Osteoblast (primary cell): ENCODE results near the gene RARA. TPM values are rescaled to one million over a fixed set of nuclear protein-coding genes. Genes with fewer than 3 reads are reported as not detected.
"Not testable (repeated sequence)": the region's sequence is repeated elsewhere in the genome, so short reads cannot be mapped to it uniquely, and the experiment has no call there.

Experiments
- DNase-seq: peaks from one replicate; pipeline ENCODE4 v3.0.0; 2011; ENCODE audit warnings: low spot score, mixed read lengths; ENCODE audit not compliant: insufficient read length; ENCODE audit errors: missing footprints
- H2AFZ ChIP-seq: 2 replicates; pipeline ENCODE4 v1.6.0; 2011; ENCODE audit warnings: mild to moderate bottlenecking, low read length
- H3K27ac ChIP-seq: 2 replicates; pipeline ENCODE4 v1.5.1; 2011; ENCODE audit warnings: mild to moderate bottlenecking, low read depth, low read length, moderate library complexity
- H3K27me3 ChIP-seq: 2 replicates; pipeline ENCODE4 v1.6.0; 2012; ENCODE audit warnings: mild to moderate bottlenecking, control low read depth, inconsistent platforms, low read length, moderate library complexity; ENCODE audit not compliant: insufficient read depth
- H3K36me3 ChIP-seq: 2 replicates; pipeline ENCODE4 v1.5.1; 2011; ENCODE audit warnings: mild to moderate bottlenecking, low read length, control low read depth, moderate library complexity; ENCODE audit not compliant: insufficient read depth
- H3K4me1 ChIP-seq: 2 replicates; pipeline ENCODE4 v1.5.1; 2011; ENCODE audit warnings: mild to moderate bottlenecking, low read length, control low read depth, moderate library complexity; ENCODE audit not compliant: insufficient read depth
- H3K4me2 ChIP-seq: 2 replicates; pipeline ENCODE4 v1.6.0; 2011; ENCODE audit warnings: mild to moderate bottlenecking, low read length; ENCODE audit not compliant: insufficient read depth
- H3K4me3 ChIP-seq: fragments of 200-600 bp; sonication (generic); 3 replicates; pipeline ENCODE4 v1.5.1; 2012; ENCODE audit warnings: mild to moderate bottlenecking, low read length, inconsistent platforms; ENCODE audit not compliant: insufficient read depth
- H3K79me2 ChIP-seq: 2 replicates; pipeline ENCODE4 v1.6.0; 2012; ENCODE audit warnings: mild to moderate bottlenecking, low read length, control low read depth, inconsistent platforms; ENCODE audit not compliant: insufficient read depth
- H3K9me3 ChIP-seq: 2 replicates; pipeline ENCODE4 v1.5.1; 2011; ENCODE audit warnings: low read depth, low read length, control low read depth
- H4K20me1 ChIP-seq: 2 replicates; pipeline ENCODE4 v1.6.0; 2012; ENCODE audit warnings: mild to moderate bottlenecking, low read length, control low read depth; ENCODE audit not compliant: insufficient read depth
- total RNA-seq: library from RNA; depleted of rRNA; stranded (reverse); fragments of >200 nt; gene quantifications from 2 replicates; pipeline ENCODE4 v1.2.3, GENCODE V29; 2012
- TF ChIP-seq, protein P1 (sequence below): IDR thresholded peaks from 2 replicates; pipeline ENCODE4 v1.5.1; 2011; ENCODE audit warnings: mild to moderate bottlenecking, low read depth, low read length, moderate library complexity; ENCODE audit errors: extremely low read depth

The RARA gene
- total RNA-seq, 1 donor, result 31.1 TPM

GRCh38 chr17:40378966-40379365 lies 70.0 kb downstream of the RARA start:
- Histone ChIP-seq H3K9me3 (no peaks in the 10 kb centered on the region), H3K27ac (no peak overlapping the region), H3K4me3 (no peak overlapping the region), H3K27me3 (no peaks in the 10 kb centered on the region), H3K36me3 (no peaks in the 10 kb centered on the region), H4K20me1 (no peaks in the 10 kb centered on the region), H3K4me2 (no peak overlapping the region), H3K79me2 (no peaks in the 10 kb centered on the region), H2AFZ (no peak overlapping the region), H3K4me1 (no peaks in the 10 kb centered on the region)
- no peak for DNase-seq
- TF ChIP-seq, protein P1, sequence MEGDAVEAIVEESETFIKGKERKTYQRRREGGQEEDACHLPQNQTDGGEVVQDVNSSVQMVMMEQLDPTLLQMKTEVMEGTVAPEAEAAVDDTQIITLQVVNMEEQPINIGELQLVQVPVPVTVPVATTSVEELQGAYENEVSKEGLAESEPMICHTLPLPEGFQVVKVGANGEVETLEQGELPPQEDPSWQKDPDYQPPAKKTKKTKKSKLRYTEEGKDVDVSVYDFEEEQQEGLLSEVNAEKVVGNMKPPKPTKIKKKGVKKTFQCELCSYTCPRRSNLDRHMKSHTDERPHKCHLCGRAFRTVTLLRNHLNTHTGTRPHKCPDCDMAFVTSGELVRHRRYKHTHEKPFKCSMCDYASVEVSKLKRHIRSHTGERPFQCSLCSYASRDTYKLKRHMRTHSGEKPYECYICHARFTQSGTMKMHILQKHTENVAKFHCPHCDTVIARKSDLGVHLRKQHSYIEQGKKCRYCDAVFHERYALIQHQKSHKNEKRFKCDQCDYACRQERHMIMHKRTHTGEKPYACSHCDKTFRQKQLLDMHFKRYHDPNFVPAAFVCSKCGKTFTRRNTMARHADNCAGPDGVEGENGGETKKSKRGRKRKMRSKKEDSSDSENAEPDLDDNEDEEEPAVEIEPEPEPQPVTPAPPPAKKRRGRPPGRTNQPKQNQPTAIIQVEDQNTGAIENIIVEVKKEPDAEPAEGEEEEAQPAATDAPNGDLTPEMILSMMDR, result no peak

- Histone ChIP-seq H3K79me2 (no peaks in the 10 kb centered on the region), H3K27ac (no peak overlapping the region), H4K20me1 (no peaks in the 10 kb centered on the region), H3K4me2 (no peak overlapping the region), H2AFZ (no peak overlapping the region), H3K9me3 (no peaks in the 10 kb centered on the region), H3K4me3 (no peak overlapping the region), H3K27me3 (no peaks in the 10 kb centered on the region), H3K36me3 (peaks cover 5% of the 10 kb centered on the region), H3K4me1 (no peaks in the 10 kb centered on the region)
- DNase-seq, result no peak
- TF ChIP-seq, protein P1, result no peak
These were observed 73.3 kb downstream of the RARA start for GRCh38 chr17:40382251-40382650.

- not testable (repeated sequence) for H3K4me2 ChIP-seq, DNase-seq, H3K27ac ChIP-seq, H3K27me3 ChIP-seq, H3K4me1 ChIP-seq, H3K9me3 ChIP-seq, H2AFZ ChIP-seq, H4K20me1 ChIP-seq, H3K79me2 ChIP-seq, H3K4me3 ChIP-seq
- H3K36me3 ChIP-seq, result peaks cover 36% of the 10 kb centered on the region
These were observed 77.6 kb downstream of the RARA start for GRCh38 chr17:40386555-40386954.

DNA sequence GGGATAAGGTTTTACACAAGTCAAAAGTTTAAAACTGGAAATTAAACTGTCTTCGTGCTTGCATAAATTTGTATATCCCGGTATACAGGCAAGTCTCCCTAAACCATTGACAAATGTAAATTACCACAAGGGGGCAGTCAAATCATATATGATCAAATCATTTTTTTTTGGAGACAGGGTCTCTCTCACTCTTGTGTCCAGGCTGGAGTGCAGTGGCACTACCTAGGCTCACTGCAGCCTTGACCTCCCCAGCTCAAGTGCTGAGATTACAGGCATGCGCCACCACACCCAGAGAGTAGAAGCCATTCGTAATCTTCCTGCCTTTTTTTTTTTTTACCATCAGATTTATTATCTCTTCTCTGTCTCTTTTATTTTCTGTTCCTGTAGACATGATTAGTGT lies 90.2 kb downstream of the RARA start:
- no peaks in the 10 kb centered on the region for H3K27me3 ChIP-seq
- no peak for DNase-seq
- H3K27ac ChIP-seq, result peak overlapping the region; percentile 3
- TF ChIP-seq, protein P1, result peak; percentile 65
- no peaks in the 10 kb centered on the region for H3K79me2 ChIP-seq
- no peak overlapping the region for H3K4me3 ChIP-seq
- no peaks in the 10 kb centered on the region for H3K4me1 ChIP-seq
- no peaks in the 10 kb centered on the region for H3K9me3 ChIP-seq
- peak overlapping the region; percentile 18 for H3K4me2 ChIP-seq
- H3K36me3 ChIP-seq, result peaks cover 69% of the 10 kb centered on the region
- H2AFZ ChIP-seq, result peak overlapping the region; percentile 57
- H4K20me1 ChIP-seq, result no peaks in the 10 kb centered on the region
